Adipocyte (in vitro differentiated cells): Measurements from ENCODE around the gene MRPS9.
A peak's percentile ranks its signal among the peaks of the same experiment; 100 is the strongest.

Experiments used
- DNase-seq: peaks from one replicate; pipeline ENCODE4 v3.0.0-alpha.2; 2015; ENCODE audit warnings: low read depth
- H3K27me3 ChIP-seq: replicated peaks from 2 replicates; pipeline ENCODE4 v1.7.0; 2013; ENCODE audit warnings: mild to moderate bottlenecking, low read length, moderate library complexity; ENCODE audit not compliant: control insufficient read depth, insufficient read depth
- H3K36me3 ChIP-seq: 2 replicates; pipeline ENCODE4 v1.7.0; 2013; ENCODE audit warnings: low read length, mild to moderate bottlenecking, moderate library complexity; ENCODE audit not compliant: control insufficient read depth, insufficient read depth, severe bottlenecking
- H3K4me1 ChIP-seq: 2 replicates; pipeline ENCODE4 v1.7.0; 2013; ENCODE audit warnings: mild to moderate bottlenecking, low read length, moderate library complexity; ENCODE audit not compliant: control insufficient read depth, insufficient read depth
- H3K4me3 ChIP-seq: 2 replicates; pipeline ENCODE4 v1.7.0; 2013; ENCODE audit warnings: mild to moderate bottlenecking, low read length, moderate library complexity
- H3K9ac ChIP-seq: 2 replicates; pipeline ENCODE4 v1.7.0; 2013; ENCODE audit warnings: mild to moderate bottlenecking, low read length, moderate library complexity
- H3K9me3 ChIP-seq: 2 replicates; pipeline ENCODE4 v1.7.0; 2013; ENCODE audit warnings: mild to moderate bottlenecking, low read length, moderate library complexity; ENCODE audit not compliant: control insufficient read depth

MRPS9 gene

GRCh38 chr2:105057005-105057404 is 19.1 kb downstream of the MRPS9 start:
- no peaks in the 10 kb centered on the region for H3K9me3 ChIP-seq
- no peaks in the 10 kb centered on the region for H3K27me3 ChIP-seq
- DNase-seq = no peak
- H3K4me1 ChIP-seq = no peaks in the 10 kb centered on the region
- no peak overlapping the region for H3K4me3 ChIP-seq
- H3K36me3 ChIP-seq = peaks cover 4% of the 10 kb centered on the region
- no peak overlapping the region for H3K9ac ChIP-seq

- Histone ChIP-seq H3K36me3 (no peaks in the 10 kb centered on the region), H3K9me3 (no peaks in the 10 kb centered on the region), H3K9ac (no peak overlapping the region), H3K4me1 (no peaks in the 10 kb centered on the region), H3K27me3 (no peaks in the 10 kb centered on the region), H3K4me3 (no peak overlapping the region)
- DNase-seq = no peak
Measured at GRCh38 chr2:105061560-105061959, 23.7 kb downstream of the MRPS9 start.

- no peaks in the 10 kb centered on the region for H3K4me1 ChIP-seq
- H3K9ac ChIP-seq = no peak overlapping the region
- no peak overlapping the region for H3K4me3 ChIP-seq
- no peaks in the 10 kb centered on the region for H3K27me3 ChIP-seq
- H3K9me3 ChIP-seq = no peaks in the 10 kb centered on the region
- DNase-seq = no peak
- no peaks in the 10 kb centered on the region for H3K36me3 ChIP-seq
Measured at GRCh38 chr2:105062158-105062557, 24.3 kb downstream of the MRPS9 start.

- Histone ChIP-seq H3K9me3 (no peaks in the 10 kb centered on the region), H3K36me3 (no peaks in the 10 kb centered on the region), H3K4me3 (no peak overlapping the region), H3K4me1 (no peaks in the 10 kb centered on the region), H3K9ac (no peak overlapping the region), H3K27me3 (no peaks in the 10 kb centered on the region)
- DNase-seq = no peak
Measured at GRCh38 chr2:105068387-105068786, 30.5 kb downstream of the MRPS9 start.

GRCh38 chr2:105068875-105069274 is 31.0 kb downstream of the MRPS9 start:
- DNase-seq = no peak
- H3K36me3 ChIP-seq = no peaks in the 10 kb centered on the region
- no peaks in the 10 kb centered on the region for H3K9me3 ChIP-seq
- no peaks in the 10 kb centered on the region for H3K4me1 ChIP-seq
- no peak overlapping the region for H3K4me3 ChIP-seq
- H3K27me3 ChIP-seq = no peaks in the 10 kb centered on the region
- no peak overlapping the region for H3K9ac ChIP-seq

- Histone ChIP-seq H3K36me3 (no peaks in the 10 kb centered on the region), H3K9me3 (no peaks in the 10 kb centered on the region), H3K4me1 (no peaks in the 10 kb centered on the region), H3K4me3 (no peak overlapping the region), H3K9ac (no peak overlapping the region), H3K27me3 (no peaks in the 10 kb centered on the region)
- DNase-seq = no peak
Measured at GRCh38 chr2:105070010-105070865, 32.4 kb downstream of the MRPS9 start.

- DNase-seq = no peak
- H3K9ac ChIP-seq = no peak overlapping the region
- H3K36me3 ChIP-seq = no peaks in the 10 kb centered on the region
- H3K4me3 ChIP-seq = no peak overlapping the region
- H3K9me3 ChIP-seq = no peaks in the 10 kb centered on the region
- no peaks in the 10 kb centered on the region for H3K27me3 ChIP-seq
- no peaks in the 10 kb centered on the region for H3K4me1 ChIP-seq
Measured at GRCh38 chr2:105071379-105071778, 33.5 kb downstream of the MRPS9 start.

- H3K4me3 ChIP-seq = no peak overlapping the region
- no peak for DNase-seq
- H3K4me1 ChIP-seq = no peaks in the 10 kb centered on the region
- no peaks in the 10 kb centered on the region for H3K27me3 ChIP-seq
- no peaks in the 10 kb centered on the region for H3K9me3 ChIP-seq
- no peak overlapping the region for H3K9ac ChIP-seq
- H3K36me3 ChIP-seq = no peaks in the 10 kb centered on the region
Measured at GRCh38 chr2:105072039-105072438, 34.2 kb downstream of the MRPS9 start.

- H3K4me1 ChIP-seq = no peaks in the 10 kb centered on the region
- no peaks in the 10 kb centered on the region for H3K9me3 ChIP-seq
- H3K4me3 ChIP-seq = no peak overlapping the region
- no peak for DNase-seq
- no peaks in the 10 kb centered on the region for H3K27me3 ChIP-seq
- H3K9ac ChIP-seq = no peak overlapping the region
- H3K36me3 ChIP-seq = no peaks in the 10 kb centered on the region
Measured at GRCh38 chr2:105073591-105073990, 35.7 kb downstream of the MRPS9 start.

- no peaks in the 10 kb centered on the region for H3K27me3 ChIP-seq
- H3K4me1 ChIP-seq = no peaks in the 10 kb centered on the region
- no peaks in the 10 kb centered on the region for H3K9me3 ChIP-seq
- H3K36me3 ChIP-seq = no peaks in the 10 kb centered on the region
- no peak overlapping the region for H3K4me3 ChIP-seq
- no peak overlapping the region for H3K9ac ChIP-seq
- DNase-seq = no peak
Measured at GRCh38 chr2:105076121-105076520, 38.3 kb downstream of the MRPS9 start.

GRCh38 chr2:105078906-105079495 is 41.1 kb downstream of the MRPS9 start:
- peak; percentile 6 for DNase-seq
- Histone ChIP-seq H3K4me3 (no peak overlapping the region), H3K4me1 (no peaks in the 10 kb centered on the region), H3K9me3 (no peaks in the 10 kb centered on the region), H3K36me3 (peaks cover 6% of the 10 kb centered on the region), H3K27me3 (no peaks in the 10 kb centered on the region), H3K9ac (no peak overlapping the region)
